Gastrocnemius medialis (tissue), 4 donors: Measurements from ENCODE around the gene PSAPL1.

Source experiments
- POLR2A ChIP-seq, 2 donors: fragments of 450-650 bp; IDR thresholded peaks; one replicate each; pipeline ENCODE4 v1.6.1; 2017; ENCODE audit warnings: antibody characterized with exemption in 2 of 2, mild to moderate bottlenecking in 2 of 2, moderate library complexity in 2 of 2
- TF ChIP-seq, protein P1 (sequence below), 5 experiments: fragments of 450-650 bp in 3 of 5; fragments of 200-600 bp in 2 of 5; sonication (generic) in 2 of 5; IDR thresholded peaks in 4 of 5; conservative IDR thresholded peaks in 1 of 5; 1 replicate in 4 of 5; 2 replicates in 1 of 5; pipeline ENCODE4 v1.5.1; 2016 to 2019; ENCODE audit warnings: antibody characterized with exemption in 5 of 5, mild to moderate bottlenecking in 3 of 5, moderate library complexity in 3 of 5

DNA sequence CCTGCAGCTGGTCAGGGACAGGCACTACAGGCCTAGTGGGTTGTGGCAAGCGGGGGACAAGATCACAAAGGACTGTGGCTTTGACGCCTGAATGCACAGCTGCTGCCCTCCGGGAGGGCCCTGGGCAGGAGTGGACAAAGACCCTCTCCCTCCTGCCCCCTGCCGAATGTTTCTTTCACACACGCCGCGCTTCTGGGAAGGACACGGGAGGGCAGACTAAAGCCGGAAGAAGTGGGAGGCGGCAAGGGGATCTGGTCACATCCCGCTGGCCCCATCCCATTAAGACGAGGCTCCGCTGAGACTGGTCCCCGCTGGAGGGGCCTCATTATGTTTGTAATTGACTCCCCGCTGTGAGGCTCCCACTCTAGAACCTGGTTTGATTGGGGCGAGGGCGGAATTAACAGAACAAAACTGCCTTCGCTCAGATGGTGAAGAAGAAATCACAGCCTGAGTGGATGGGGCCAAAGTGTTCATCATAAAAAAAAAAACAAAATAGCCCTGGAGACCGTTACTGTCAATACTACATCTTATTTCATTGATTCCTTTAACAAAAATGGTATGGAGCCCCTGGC is 37.8 kb upstream of the PSAPL1 start:
- TF ChIP-seq, protein P1, sequence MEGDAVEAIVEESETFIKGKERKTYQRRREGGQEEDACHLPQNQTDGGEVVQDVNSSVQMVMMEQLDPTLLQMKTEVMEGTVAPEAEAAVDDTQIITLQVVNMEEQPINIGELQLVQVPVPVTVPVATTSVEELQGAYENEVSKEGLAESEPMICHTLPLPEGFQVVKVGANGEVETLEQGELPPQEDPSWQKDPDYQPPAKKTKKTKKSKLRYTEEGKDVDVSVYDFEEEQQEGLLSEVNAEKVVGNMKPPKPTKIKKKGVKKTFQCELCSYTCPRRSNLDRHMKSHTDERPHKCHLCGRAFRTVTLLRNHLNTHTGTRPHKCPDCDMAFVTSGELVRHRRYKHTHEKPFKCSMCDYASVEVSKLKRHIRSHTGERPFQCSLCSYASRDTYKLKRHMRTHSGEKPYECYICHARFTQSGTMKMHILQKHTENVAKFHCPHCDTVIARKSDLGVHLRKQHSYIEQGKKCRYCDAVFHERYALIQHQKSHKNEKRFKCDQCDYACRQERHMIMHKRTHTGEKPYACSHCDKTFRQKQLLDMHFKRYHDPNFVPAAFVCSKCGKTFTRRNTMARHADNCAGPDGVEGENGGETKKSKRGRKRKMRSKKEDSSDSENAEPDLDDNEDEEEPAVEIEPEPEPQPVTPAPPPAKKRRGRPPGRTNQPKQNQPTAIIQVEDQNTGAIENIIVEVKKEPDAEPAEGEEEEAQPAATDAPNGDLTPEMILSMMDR (IDR thresholded peaks at IDR 0.05 in 4 of 5, conservative IDR thresholded peaks at IDR 0.05 in 1 of 5) = no peak
- TF ChIP-seq POLR2A (IDR thresholded peaks at IDR 0.05) = no peak
